GM12878 (cell line): ENCODE data around the gene HMBS. TPM values are rescaled to one million over a fixed set of nuclear protein-coding genes. Genes with fewer than 3 reads are reported as not detected.

Experiments
- ATAC-seq: fragments of 200-7000 bp; cut with Tn5 transposase; 3 replicates; pipeline ENCODE4 v1.9.1; 2020; ENCODE audit warnings: mild to moderate bottlenecking, moderate library complexity
- BruUV-seq: library from RNA; stranded (reverse); fragments of 400-500 nt; replicated peaks from 2 replicates; lab custom pipeline; 2021; lab: Mats Ljungman, UMichigan
- CTCF ChIA-PET: fragments of 300-600 bp; sonication (Branson Sonifier 250); formaldehyde crosslinking; extraction: SDS; loops from one replicate; lab custom pipeline; 2021; ENCODE audit warnings: inconsistent platforms; lab: Yijun Ruan, JAX
- POLR2A ChIA-PET: fragments of 350-600 bp; formaldehyde crosslinking; extraction: SDS; loops from one replicate; lab custom pipeline; 2021; ENCODE audit warnings: inconsistent platforms; lab: Charles Lee
- RAD21 ChIA-PET: fragments of 300-600 bp; sonication (Branson Sonifier 250); formaldehyde crosslinking; loops from one replicate; lab custom pipeline; 2023; ENCODE audit warnings: antibody characterized with exemption; ENCODE audit not compliant: unreplicated experiment; lab: Charles Lee
- SMC1A ChIA-PET: fragments of 300-600 bp; sonication (Branson Sonifier 250); formaldehyde crosslinking; loops from one replicate; lab custom pipeline; 2023; ENCODE audit not compliant: unreplicated experiment, uncharacterized antibody; lab: Charles Lee
- DNase-seq: peaks from one replicate; pipeline ENCODE4 v3.0.0-alpha.2; 2011; ENCODE audit warnings: low read depth, low spot score
- FAIRE-seq: peaks from 3 replicates; lab custom pipeline; 2011; peaks lifted over from hg19 to GRCh38; lab: Jason Lieb, UNC
- H2AFZ ChIP-seq: 2 replicates; pipeline ENCODE4 v1.6.0; 2011; ENCODE audit warnings: low read depth, low read length, control low read depth; ENCODE audit not compliant: control insufficient read depth
- H3K27ac ChIP-seq: 2 replicates; pipeline ENCODE4 v1.5.1; 2011; ENCODE audit warnings: control low read depth; ENCODE audit not compliant: control insufficient read depth, insufficient read depth
- H3K27me3 ChIP-seq, 2 experiments: replicated peaks in 1 of 2; 2 replicates each; pipeline versions ENCODE4 v1.6.0 to v1.6.1; 2011; ENCODE audit warnings: low read length in 1 of 2; ENCODE audit not compliant: control insufficient read depth in 2 of 2, insufficient read depth in 2 of 2
- H3K36me3 ChIP-seq, 2 experiments: 2 replicates each; pipeline ENCODE4 v1.5.1; 2011; ENCODE audit warnings: low read length in 1 of 2; ENCODE audit not compliant: control insufficient read depth in 2 of 2, insufficient read depth in 2 of 2
- H3K4me1 ChIP-seq: 2 replicates; pipeline ENCODE4 v1.6.1; 2011; ENCODE audit warnings: mild to moderate bottlenecking, low read length, moderate library complexity, mixed read lengths; ENCODE audit not compliant: control insufficient read depth, insufficient read depth
- H3K4me2 ChIP-seq: 2 replicates; pipeline ENCODE4 v1.6.0; 2011; ENCODE audit warnings: control low read depth; ENCODE audit not compliant: control insufficient read depth, insufficient read depth
- H3K4me3 ChIP-seq: fragments of 200-600 bp; sonication (generic); 2 replicates; pipeline ENCODE4 v1.5.1; 2016
- H3K79me2 ChIP-seq: 2 replicates; pipeline ENCODE4 v1.6.0; 2011; ENCODE audit warnings: low read length; ENCODE audit not compliant: control insufficient read depth, insufficient read depth
- H3K9ac ChIP-seq: 2 replicates; pipeline ENCODE4 v1.8.0; 2011; ENCODE audit warnings: low read length, control low read depth, mixed read lengths; ENCODE audit not compliant: control insufficient read depth, insufficient read depth
- H3K9me3 ChIP-seq: replicated peaks from 3 replicates; pipeline ENCODE4 v1.5.1; 2011; ENCODE audit warnings: mild to moderate bottlenecking, low read length; ENCODE audit not compliant: control insufficient read depth, insufficient read depth
- H4K20me1 ChIP-seq: 2 replicates; pipeline ENCODE4 v1.6.0; 2011; ENCODE audit not compliant: control insufficient read depth, insufficient read depth
- CBX3 ChIP-seq: fragments of 200-600 bp; sonication (generic); IDR thresholded peaks from 2 replicates; pipeline ENCODE4 v1.6.1; 2016; ENCODE audit warnings: low read depth, borderline replicate concordance
- CHD2 ChIP-seq: IDR thresholded peaks from 2 replicates; pipeline ENCODE4 v1.6.1; 2011; ENCODE audit warnings: low read depth, low read length, improper control_type of control experiment, borderline replicate concordance
- DPF2 ChIP-seq: fragments of 450-650 bp; IDR thresholded peaks from 2 replicates; pipeline ENCODE4 v1.6.1; 2017; ENCODE audit warnings: mild to moderate bottlenecking
- IKZF2 ChIP-seq, 2 experiments: fragments of 450-650 bp; IDR thresholded peaks; 2 replicates each; pipeline ENCODE4 v1.6.1; 2017; ENCODE audit warnings: mild to moderate bottlenecking in 2 of 2, moderate library complexity in 2 of 2
- IRF4 ChIP-seq: IDR thresholded peaks from 2 replicates; pipeline ENCODE4 v1.6.1; 2011; ENCODE audit warnings: low read depth, low read length
- JUNB ChIP-seq: IDR thresholded peaks from 2 replicates; pipeline ENCODE4 v1.6.1; 2016; ENCODE audit warnings: antibody characterized with exemption, mild to moderate bottlenecking
- KAT2A ChIP-seq: conservative IDR thresholded peaks from 2 replicates; pipeline ENCODE4 v1.6.1; 2011; ENCODE audit warnings: low read depth, low read length; ENCODE audit not compliant: control insufficient read depth
- NBN ChIP-seq: fragments of 450-650 bp; IDR thresholded peaks from 2 replicates; pipeline ENCODE4 v1.6.1; 2016
- POLR2A ChIP-seq: IDR thresholded peaks from 2 replicates; pipeline ENCODE4 v1.6.1; 2011; ENCODE audit warnings: low read depth, mild to moderate bottlenecking, low read length
- POU2F2 ChIP-seq: IDR thresholded peaks from 3 replicates; pipeline ENCODE4 v1.6.1; 2011; ENCODE audit warnings: low read depth, mild to moderate bottlenecking, low read length, borderline replicate concordance
- SMC3 ChIP-seq: IDR thresholded peaks from 2 replicates; pipeline ENCODE4 v1.6.1; 2011; ENCODE audit warnings: low read length, improper control_type of control experiment, borderline replicate concordance
- TBL1XR1 ChIP-seq: IDR thresholded peaks from 2 replicates; pipeline ENCODE4 v1.6.1; 2012; ENCODE audit warnings: low read depth, low read length, improper control_type of control experiment
- TCF7 ChIP-seq: IDR thresholded peaks from 2 replicates; pipeline ENCODE4 v1.6.1; 2014; ENCODE audit warnings: antibody characterized with exemption, borderline replicate concordance
- ZNF274 ChIP-seq: IDR thresholded peaks from one replicate; pipeline ENCODE4 v1.8.0; 2011; ENCODE audit not compliant: insufficient read length, insufficient read depth
- WGBS: methylation state at CpG from one replicate; pipeline ENCODE4 v1.1.6; 2016; ENCODE audit warnings: low lambda C conversion rate; ENCODE audit not compliant: insufficient replicate concordance, insufficient coverage; ENCODE audit errors: missing lambda C conversion rate; 5-methylcytosine and 5-hydroxymethylcytosine counted together
- in situ Hi-C: fragments of 300-500 bp; cut with MboI; formaldehyde crosslinking; loops from 9 replicates; pipeline ENCODE4 v1.14.3; 2018; ENCODE audit warnings: mixed read lengths
- intact Hi-C: fragments of 100-400 bp; cut with micrococcal nuclease; formaldehyde crosslinking; loops from one replicate; pipeline ENCODE4 v1.14.2; 2022; ENCODE audit not compliant: unreplicated experiment
- polyA plus RNA-seq, 11 experiments: library from polyadenylated mRNA; depleted of rRNA in 4 of 11; unstranded in 6 of 11; stranded (reverse) in 5 of 11; fragments of >200 nt; fragmentation: Nextera tagmentation in 4 of 11; fragmentation: Illumina TruSeq in 1 of 11; extraction: Ambion mirVana in 4 of 11; extraction: Trizol in 1 of 11; gene quantifications; 1 replicate in 1 of 11; 2 replicates in 10 of 11; pipeline versions ENCODE4 v1.2.1 to v1.2.3, GENCODE V29; 2011 to 2016; ENCODE audit warnings: inconsistent platforms in 2 of 11, missing spikeins in 2 of 11, low read depth in 1 of 11
- total RNA-seq, 4 experiments: library from RNA; depleted of rRNA in 3 of 4; stranded (reverse); fragments of >200 nt in 3 of 4; fragmentation: Illumina TruSeq in 1 of 4; extraction: Trizol in 1 of 4; gene quantifications; 2 replicates each; pipeline versions ENCODE4 v1.2.1 to v1.2.3, GENCODE V29; 2013 to 2021

HMBS gene
- total and polyA plus RNA-seq, 10 of the 15 experiments (the other 5 are each of a cell fraction or from before 2014, with no cell fraction given): 17.7 to 96.7 (median 49.7) TPM

- POLR2A ChIA-PET: interaction anchor here (0.6 to 5.4 kb wide), 6 partner anchors 10 to 505 kb away, joined by 3 to 69 read pairs (median 7); partner anchors contain the start of genes RPS25, TRAPPC4 and VPS11
- FAIRE-seq: no peak
- ATAC-seq: no peak
- no peak overlapping the region for H3K9ac ChIP-seq
- 96% methylated on average over 5 of the region's 6 CpGs for WGBS
- no peak overlapping the region for H2AFZ ChIP-seq
- peaks cover 14% of the 10 kb centered on the region for H3K79me2 ChIP-seq
- H3K4me2 ChIP-seq: no peak overlapping the region
- H3K36me3 ChIP-seq: peaks cover 2 to 3% of the 10 kb centered on the region in 2 experiments
- SMC1A ChIA-PET: no interaction called here
- H3K9me3 ChIP-seq: no peaks in the 10 kb centered on the region
- no peak overlapping the region for H3K27ac ChIP-seq
- no peak overlapping the region for H3K4me3 ChIP-seq
- RAD21 ChIA-PET: no interaction called here
- CTCF ChIA-PET: no interaction called here
- no TSS peak for BruUV-seq
- TF ChIP-seq ZNF274 (no peak), KAT2A (no peak)
- H3K4me1 ChIP-seq: peaks cover 12% of the 10 kb centered on the region
- DNase-seq: no peak
- no peaks in the 10 kb centered on the region for H4K20me1 ChIP-seq
- H3K27me3 ChIP-seq: no peaks in the 10 kb centered on the region
- intact Hi-C loops (no loop called here), in situ Hi-C loops (no loop called here)
These were observed 2.4 kb downstream of the HMBS start for GRCh38 chr11:119087123-119087522.

- no peaks in the 10 kb centered on the region for H4K20me1 ChIP-seq
- TF ChIP-seq POU2F2: no peak
- TF ChIP-seq TBL1XR1: no peak
- TF ChIP-seq JUNB: no peak
- no peak for TF ChIP-seq NBN
- TF ChIP-seq TCF7: no peak
- no peak for TF ChIP-seq POLR2A
- no peak for TF ChIP-seq CBX3
- no peak for TF ChIP-seq IKZF2 (IDR thresholded peaks at IDR 0.05)
- no peak for TF ChIP-seq DPF2
- TF ChIP-seq CHD2: no peak
- no peak for TF ChIP-seq IRF4
- TF ChIP-seq SMC3: no peak
- intact Hi-C loops: no loop called here
- RAD21 ChIA-PET: no interaction called here
- H3K79me2 ChIP-seq: peaks cover 20% of the 10 kb centered on the region
- no peaks in the 10 kb centered on the region for H3K27me3 ChIP-seq
- H3K4me2 ChIP-seq: no peak overlapping the region
- CTCF ChIA-PET: no interaction called here
- SMC1A ChIA-PET: no interaction called here
- H3K9ac ChIP-seq: no peak overlapping the region
- POLR2A ChIA-PET: interaction anchor here (4.9 to 5.4 kb wide), 2 partner anchors 9 to 21 kb away, joined by 48 to 69 read pairs; partner anchors contain the start of gene VPS11
- in situ Hi-C loops: no loop called here
- no peak for DNase-seq
- H2AFZ ChIP-seq: no peak overlapping the region
- no peak overlapping the region for H3K27ac ChIP-seq
- no peak for ATAC-seq
- peaks cover 2 to 4% of the 10 kb centered on the region in 2 experiments for H3K36me3 ChIP-seq
- 97% methylated on average over 2 of the region's 2 CpGs for WGBS
- no peak overlapping the region for H3K4me3 ChIP-seq
- H3K4me1 ChIP-seq: peaks cover 18% of the 10 kb centered on the region
- no peak for FAIRE-seq
- no peaks in the 10 kb centered on the region for H3K9me3 ChIP-seq
- BruUV-seq: no TSS peak
These were observed 3.1 kb downstream of the HMBS start for GRCh38 chr11:119087747-119088241.
